GM18873 (cell line): Measurements from ENCODE around the gene IZUMO4.

Experiments used
- ATAC-seq: cut with Tn5 transposase; IDR thresholded peaks from one replicate; pipeline ENCODE4 v1.9.1; 2021; ENCODE audit warnings: mild to moderate bottlenecking, moderate library complexity, moderate number of reproducible peaks; ENCODE audit not compliant: unreplicated experiment, low FRiP score

The IZUMO4 gene

GRCh38 chr19:2096480-2097202 lies at the start of gene IZUMO4:
Gene IZUMO4, plus strand, starts transcription at chr19:2096915. Its CDS starts 31 bp downstream, at chr19:2096946.
- peak; percentile 48 for ATAC-seq

DNA sequence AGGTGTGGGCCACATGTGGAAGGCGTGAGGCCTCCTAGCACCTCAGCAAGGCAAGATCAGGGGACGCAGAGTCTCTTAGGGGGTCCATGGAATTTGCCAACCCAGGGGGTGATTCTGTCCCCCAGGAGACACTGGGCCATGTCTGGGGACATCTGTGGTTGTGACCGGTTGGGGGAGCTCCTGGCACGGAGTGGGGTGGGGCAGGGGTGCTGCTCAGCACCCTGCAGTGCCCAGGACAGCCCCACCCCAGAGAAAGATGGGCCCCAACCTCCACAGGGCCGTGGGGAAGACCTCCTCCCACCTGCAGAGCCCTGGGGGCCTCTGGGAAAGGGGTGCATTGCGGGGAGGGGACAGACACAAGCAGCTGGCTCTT lies 49.7 kb upstream of the IZUMO4 start:
- no peak for ATAC-seq

DNA sequence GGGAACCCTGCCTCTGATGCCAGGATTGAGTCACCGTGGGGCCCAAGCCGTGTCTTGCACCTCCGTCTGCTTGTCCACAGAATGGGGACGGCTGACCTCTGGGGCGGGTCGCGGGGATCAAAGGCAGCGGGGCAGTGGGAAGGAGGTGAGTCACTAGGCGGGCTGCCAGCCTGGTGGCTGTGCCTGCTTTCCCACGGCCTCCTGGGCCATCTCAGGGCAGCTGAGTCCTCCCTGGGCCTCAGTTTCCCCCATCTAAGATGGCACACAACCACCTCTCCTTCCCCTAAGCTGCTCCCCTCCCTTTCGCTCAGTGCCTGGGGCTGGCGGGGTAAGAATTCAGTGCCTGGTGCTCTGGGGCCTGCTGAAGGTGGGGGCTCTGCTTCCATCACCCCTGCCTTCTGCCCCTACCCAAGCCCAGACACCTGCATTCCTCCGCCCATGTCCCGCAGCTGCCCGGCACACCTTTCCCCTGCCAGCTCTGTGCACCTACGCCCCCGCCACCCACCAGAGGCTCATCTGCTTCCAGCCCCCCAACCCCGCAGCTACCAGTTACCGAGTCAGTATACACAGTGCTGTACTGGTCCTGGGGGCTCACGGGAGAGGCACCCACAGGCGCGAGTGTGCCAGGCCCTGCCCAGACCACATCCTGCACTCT lies 49.1 kb upstream of the IZUMO4 start:
- no peak for ATAC-seq

DNA sequence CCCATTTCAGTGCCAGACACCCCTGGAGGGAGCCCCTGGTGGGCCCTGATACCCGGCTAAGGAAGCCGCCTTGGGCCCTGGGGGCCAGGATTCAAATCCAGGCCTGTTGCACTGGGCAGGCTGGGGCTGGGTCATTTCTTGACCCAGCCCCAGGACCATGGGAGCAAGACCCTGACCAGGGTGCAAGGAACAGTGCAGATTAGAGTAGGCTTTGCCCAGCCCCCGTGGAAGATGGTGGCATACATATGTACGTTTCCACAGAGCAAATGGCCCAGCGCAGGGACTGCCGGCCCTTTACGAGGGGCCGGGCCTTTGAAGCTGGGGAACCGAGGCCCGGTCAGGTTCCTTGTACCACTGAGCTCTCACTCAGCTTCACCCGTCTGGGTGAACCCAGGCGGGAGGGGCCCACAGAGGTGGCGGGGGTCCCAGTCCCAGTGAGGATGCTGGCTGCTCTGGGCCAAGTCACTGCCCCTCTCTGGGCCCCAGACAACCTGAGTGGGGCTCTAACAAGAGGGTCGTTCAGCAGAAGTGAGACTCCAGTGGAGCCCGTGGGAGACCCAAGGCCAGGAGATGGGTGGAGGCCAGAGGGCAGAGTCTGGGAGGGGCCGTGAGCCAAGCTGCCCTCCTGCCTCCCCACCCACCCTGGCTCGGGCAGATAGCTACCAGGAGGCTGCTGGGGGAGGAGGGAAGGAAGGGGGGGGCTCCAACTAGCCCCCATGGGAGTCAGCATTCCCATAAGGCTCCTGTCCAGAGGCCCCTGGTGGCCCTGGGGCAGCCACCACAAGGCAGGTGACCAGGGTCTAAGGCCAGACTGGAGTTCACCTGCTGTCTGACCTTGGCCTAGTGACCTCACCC lies 48.4 kb upstream of the IZUMO4 start:
- no peak for ATAC-seq

- no peak for ATAC-seq
These were observed 47.6 kb upstream of the IZUMO4 start for GRCh38 chr19:2048959-2049740.

- ATAC-seq, result peak; percentile 3
These were observed 46.9 kb upstream of the IZUMO4 start for GRCh38 chr19:2049741-2050348.

DNA sequence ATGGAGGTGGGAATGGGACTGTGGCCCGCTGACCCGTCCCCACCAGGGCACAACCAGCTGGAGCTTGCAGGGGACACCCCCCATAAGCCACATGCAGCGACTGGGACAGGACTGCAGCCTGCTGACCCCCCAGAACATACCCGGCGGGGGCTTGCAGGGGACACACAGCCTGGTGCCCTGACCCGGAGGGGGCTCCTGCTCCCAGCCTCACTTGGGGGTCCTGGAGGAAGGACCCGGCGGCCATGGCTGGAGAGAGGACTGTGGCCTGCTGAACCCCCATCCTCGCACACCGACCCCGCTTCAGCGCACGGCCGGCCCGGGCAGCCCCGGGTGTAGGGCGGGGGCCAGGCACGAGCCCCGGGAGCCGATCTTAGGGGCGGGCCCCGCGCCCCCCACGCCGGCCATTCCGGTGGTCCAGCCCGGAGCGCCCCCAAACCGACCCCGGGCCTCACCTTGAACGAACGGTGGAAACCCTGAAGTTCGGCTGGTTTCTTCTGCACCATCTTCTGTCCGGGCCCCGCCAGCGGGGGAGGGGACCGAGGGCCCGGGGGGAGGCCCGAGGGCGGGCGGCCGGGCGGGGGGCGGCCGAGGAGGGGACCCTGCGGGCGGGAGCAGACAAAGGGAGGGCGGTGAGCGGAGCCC lies 46.2 kb upstream of the IZUMO4 start:
- peak; percentile 5 for ATAC-seq

- peak; percentile 38 for ATAC-seq
These were observed 45.5 kb upstream of the IZUMO4 start, which contains the start of gene MKNK2 for GRCh38 chr19:2050991-2051772. Gene MKNK2, minus strand, starts transcription at chr19:2051244. Its CDS starts 393 bp downstream, at chr19:2050851.

DNA sequence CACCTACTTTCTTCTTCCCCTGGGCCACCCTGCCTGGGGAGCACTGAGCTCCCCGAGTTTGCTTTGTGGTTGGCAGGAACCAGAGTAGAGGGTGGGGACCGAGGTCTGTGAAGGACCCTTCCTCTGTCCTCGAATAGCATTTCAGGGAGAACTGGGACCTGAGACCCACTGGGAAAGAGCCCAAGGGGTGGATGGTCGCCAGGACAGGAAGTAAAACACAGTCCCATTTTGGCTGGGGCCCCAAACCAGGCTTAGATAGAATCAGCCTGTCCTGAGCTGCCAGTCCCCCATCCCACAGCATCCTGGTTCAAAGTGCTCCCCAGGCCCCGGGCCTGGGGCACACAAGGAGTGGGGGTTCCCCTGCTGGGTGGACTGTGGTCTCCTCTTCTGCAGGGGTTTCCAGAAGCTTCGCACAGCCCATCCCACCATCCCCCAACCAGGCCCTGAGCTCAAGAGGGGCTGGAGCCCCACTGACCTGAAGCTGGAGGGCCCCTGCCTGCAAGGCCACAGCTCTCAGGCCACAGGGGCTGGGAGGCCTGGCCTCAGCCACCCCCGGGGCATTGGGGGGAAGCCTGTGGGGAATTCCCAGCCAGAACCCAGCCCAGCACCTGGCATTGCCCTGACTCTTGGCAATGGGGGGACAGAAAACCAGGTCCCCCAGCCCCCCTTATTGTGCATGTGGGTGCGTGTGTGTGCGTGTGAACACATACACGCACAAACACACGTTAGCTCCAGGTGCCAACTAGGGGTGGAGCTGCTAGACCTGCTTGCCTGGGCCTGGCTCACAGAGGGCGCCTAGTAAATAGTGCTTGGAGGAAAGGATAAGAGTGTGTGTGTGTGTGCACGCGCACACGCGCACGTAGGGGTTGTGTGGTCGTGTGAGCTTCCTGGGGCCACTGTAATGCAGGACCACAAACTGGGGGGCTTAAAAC lies 44.7 kb upstream of the IZUMO4 start:
- no peak for ATAC-seq

DNA sequence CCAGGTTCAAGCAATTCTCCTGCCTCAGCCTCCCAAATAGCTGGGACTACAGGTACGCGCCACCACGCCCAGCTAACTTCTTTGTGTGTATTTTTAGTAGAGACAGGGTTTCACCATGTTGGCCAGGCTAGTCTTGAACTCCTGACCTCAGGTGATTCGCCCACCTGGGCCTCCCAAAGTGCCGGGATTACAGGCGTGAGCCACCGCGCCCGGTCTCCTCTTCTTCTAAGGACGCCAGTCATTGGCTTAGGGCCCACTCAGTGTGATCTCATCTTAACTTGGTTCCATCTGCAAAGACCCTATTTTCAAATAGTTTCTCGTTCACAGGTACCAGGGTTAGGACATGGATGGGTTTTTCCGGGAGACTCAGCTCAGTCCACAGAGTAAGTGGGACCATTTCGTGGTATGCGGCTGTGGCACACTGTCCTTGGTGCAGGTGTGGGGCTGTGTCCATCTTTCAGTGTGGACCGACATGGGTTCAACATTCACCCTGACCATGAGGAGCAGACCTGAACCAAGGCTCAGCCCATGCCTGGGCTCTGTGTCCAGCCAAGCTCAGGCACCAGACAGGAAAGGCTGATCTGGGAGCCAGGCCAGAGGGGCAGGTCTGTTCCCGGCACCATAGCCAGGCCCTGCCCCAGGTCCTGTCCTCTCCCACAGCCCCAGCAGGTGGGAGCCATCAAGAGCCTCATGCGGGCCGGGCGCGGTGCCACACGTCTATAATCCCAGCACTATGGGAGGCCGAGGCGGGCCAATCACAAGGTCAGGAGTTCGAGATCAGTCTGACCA lies 42.9 kb upstream of the IZUMO4 start:
- ATAC-seq, result no peak

GRCh38 chr19:2054763-2055162 lies 42.0 kb upstream of the IZUMO4 start:
- ATAC-seq, result no peak

DNA sequence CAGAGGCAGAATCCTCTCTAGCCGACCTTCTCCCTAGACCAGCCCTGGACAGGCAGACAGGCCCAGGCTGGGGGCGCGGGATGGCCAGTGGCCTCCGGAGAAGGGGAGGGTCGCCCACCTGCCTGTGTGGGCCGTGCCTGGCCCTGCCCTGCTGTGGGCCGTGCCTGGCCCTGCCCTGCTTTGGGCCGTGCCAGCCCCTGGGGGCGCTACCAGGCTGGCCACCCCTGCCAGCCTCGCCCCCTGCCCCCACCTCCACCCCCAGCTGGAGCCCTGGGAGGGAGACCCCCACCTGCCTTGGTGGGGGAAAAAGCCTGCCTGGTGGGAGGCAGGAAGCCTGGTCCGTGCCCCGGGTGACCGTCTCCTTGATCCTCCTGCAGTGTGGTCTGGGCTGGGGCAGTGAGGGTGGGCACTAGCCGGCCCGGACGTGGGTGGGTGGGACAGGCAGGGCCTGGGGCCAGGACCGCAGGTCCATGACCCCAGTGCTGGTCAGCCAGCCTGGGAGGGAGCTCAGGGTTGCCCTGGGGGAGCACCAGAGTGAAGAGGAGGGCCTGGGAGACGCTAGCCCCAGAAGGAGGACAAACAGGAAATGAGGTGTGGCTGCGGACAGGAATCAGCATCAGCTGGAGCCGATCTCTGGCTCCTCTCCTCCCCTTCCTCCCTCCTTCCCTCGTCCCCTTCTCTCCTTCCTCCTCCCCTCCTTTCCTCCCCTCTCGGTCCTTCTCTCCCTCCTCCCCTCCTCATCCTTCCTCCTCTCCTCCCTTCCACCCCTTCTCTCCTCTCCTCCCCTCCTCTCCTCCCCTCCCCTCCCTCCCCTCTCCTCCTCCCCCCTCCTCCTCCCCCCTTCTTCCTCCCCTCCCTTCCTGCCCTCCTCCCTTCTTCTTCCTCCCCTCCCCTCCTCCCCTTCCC lies 40.5 kb upstream of the IZUMO4 start:
- no peak for ATAC-seq

GRCh38 chr19:2056837-2057192 lies 39.9 kb upstream of the IZUMO4 start:
- ATAC-seq, result no peak

DNA sequence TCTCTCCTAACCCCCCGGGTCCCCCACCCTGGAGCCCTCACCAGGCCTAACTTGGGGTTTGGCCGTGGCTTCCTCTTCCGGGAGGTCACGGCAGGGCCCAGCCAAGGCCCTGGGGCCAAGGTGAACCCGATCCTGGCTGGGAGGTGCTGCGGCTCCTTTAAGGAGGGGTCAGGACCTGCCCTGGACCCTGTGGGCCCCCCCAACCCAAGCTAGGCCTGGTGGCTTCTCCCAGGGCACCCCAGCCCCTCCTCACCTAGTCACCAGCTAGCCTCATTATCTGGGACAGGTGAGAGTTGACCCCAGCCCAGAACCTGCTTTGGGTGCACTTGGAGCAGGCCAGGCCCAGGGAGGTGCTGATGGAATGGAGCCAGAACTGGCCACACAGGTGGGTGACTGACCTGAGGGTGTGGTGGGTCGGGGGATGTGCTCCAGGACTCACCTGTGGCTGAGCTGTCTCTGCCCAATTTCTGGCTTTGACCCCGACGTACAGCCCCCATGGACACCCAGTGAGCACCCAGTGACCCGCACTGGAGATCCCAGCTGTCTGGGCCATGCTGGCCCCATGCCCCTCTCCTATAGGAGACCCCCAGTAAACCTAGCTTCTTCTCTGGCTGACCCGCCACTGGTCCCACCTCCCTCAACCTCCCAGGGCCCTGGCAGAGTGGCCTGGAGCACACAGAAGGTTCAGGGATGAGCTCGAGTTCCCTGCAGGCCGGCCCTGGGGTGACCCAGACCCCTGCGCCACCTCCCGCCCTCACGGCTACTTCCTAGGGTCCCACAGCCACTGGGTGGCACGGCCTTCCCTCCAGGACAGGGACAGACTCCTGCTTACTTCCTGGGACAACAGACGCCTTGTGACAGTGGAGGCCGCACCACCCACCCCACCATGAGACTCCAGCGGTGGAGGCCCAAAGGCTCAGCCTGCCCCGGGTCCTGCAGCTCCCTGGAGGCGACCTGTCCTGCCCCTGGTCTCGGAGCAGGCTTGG lies 38.9 kb upstream of the IZUMO4 start:
- ATAC-seq, result no peak
